Ishikawa (cell line): Measurements from ENCODE around the gene KLF6.
A peak's percentile ranks its signal among the peaks of the same experiment; 100 is the strongest.

Source experiments
- CEBPB ChIP-seq: IDR thresholded peaks from 2 replicates; pipeline ENCODE4 v1.6.1; 2012
- CREB1 ChIP-seq: IDR thresholded peaks from 2 replicates; pipeline ENCODE4 v1.6.1; 2012; ENCODE audit warnings: low read depth
- EGR1 ChIP-seq: IDR thresholded peaks from 2 replicates; pipeline ENCODE4 v1.6.1; 2012
- EP300 ChIP-seq: IDR thresholded peaks from 2 replicates; pipeline ENCODE4 v1.6.1; 2012; ENCODE audit warnings: borderline replicate concordance
- FOXM1 ChIP-seq: IDR thresholded peaks from 2 replicates; pipeline ENCODE4 v1.6.1; 2012; ENCODE audit warnings: low read depth, borderline replicate concordance
- MAX ChIP-seq: IDR thresholded peaks from 2 replicates; pipeline ENCODE4 v1.6.1; 2012
- RAD21 ChIP-seq: IDR thresholded peaks from 2 replicates; pipeline ENCODE4 v1.6.1; 2012; ENCODE audit warnings: low read depth
- REST ChIP-seq: IDR thresholded peaks from 2 replicates; pipeline ENCODE4 v1.6.1; 2012; ENCODE audit warnings: low read depth, mild to moderate bottlenecking
- TAF1 ChIP-seq: IDR thresholded peaks from 2 replicates; pipeline ENCODE4 v1.6.1; 2012; ENCODE audit warnings: low read depth, mild to moderate bottlenecking
- TCF12 ChIP-seq: IDR thresholded peaks from 2 replicates; pipeline ENCODE4 v1.6.1; 2012; ENCODE audit warnings: low read depth
- TEAD4 ChIP-seq: IDR thresholded peaks from 2 replicates; pipeline ENCODE4 v1.6.1; 2012
- USF1 ChIP-seq: IDR thresholded peaks from 2 replicates; pipeline ENCODE4 v1.6.1; 2012
- YY1 ChIP-seq: IDR thresholded peaks from 2 replicates; pipeline ENCODE4 v1.6.1; 2012; ENCODE audit warnings: low read depth

GRCh38 chr10:3761904-3762303 lies 23.1 kb downstream of the KLF6 start:
- no peak for TF ChIP-seq MAX
- TF ChIP-seq EP300 = peak; percentile 32; the same call in 1 of the 2 replicates
- TF ChIP-seq TCF12 = no peak
- no peak for TF ChIP-seq EGR1
- TF ChIP-seq REST = no peak
- TF ChIP-seq RAD21 = no peak
- no peak for TF ChIP-seq CREB1
- TF ChIP-seq TEAD4 = peak; percentile 83
- no peak for TF ChIP-seq FOXM1
- TF ChIP-seq USF1 = no peak
- TF ChIP-seq TAF1 = no peak
- TF ChIP-seq CEBPB = no peak
- TF ChIP-seq YY1 = no peak
